ENCODE data around the gene RBP2.

- TF ChIP-seq EP300 (IDR thresholded peaks at IDR 0.05) (no peak), CTCF (IDR thresholded peaks at IDR 0.05) (no peak), POLR2A (IDR thresholded peaks at IDR 0.05) (no peak)
These were observed 42.9 kb upstream of the RBP2 start for GRCh38 chr3:139518926-139519842.
